HCT116 (cell line): ENCODE data around the gene DGAT2L6. TPM values are rescaled to one million over a fixed set of nuclear protein-coding genes. Genes with fewer than 3 reads are reported as not detected.
A peak's percentile ranks its signal among the peaks of the same experiment; 100 is the strongest.

Experiments used
- ATAC-seq: fragments of 200-7000 bp; cut with Tn5 transposase; 2 replicates; pipeline ENCODE4 v1.9.1; 2020; ENCODE audit warnings: mild to moderate bottlenecking, moderate library complexity
- BruUV-seq: library from RNA; stranded (reverse); fragments of 400-500 nt; replicated peaks from 2 replicates; lab custom pipeline; 2021; lab: Mats Ljungman, UMichigan
- CTCF ChIA-PET: fragments of 300-600 bp; sonication (Branson Sonifier 250); formaldehyde crosslinking; loops from one replicate; lab custom pipeline; 2021; ENCODE audit warnings: antibody characterized with exemption; lab: Charles Lee
- POLR2A ChIA-PET: fragments of 300-600, 350-600 bp; sonication (Branson Sonifier 250); formaldehyde crosslinking; loops from one replicate; lab custom pipeline; 2021; ENCODE audit warnings: antibody characterized with exemption; lab: Charles Lee
- RAD21 ChIA-PET, 2 experiments: fragments of 300-600 bp; sonication (Branson Sonifier 250); formaldehyde crosslinking; loops; one replicate each; lab custom pipeline; 2023; ENCODE audit warnings: low total read pairs in 2 of 2; ENCODE audit not compliant: uncharacterized antibody in 2 of 2, unreplicated experiment in 2 of 2, low non-redundant PET in 1 of 2; lab: Charles Lee
- DNase-seq: peaks from one replicate; pipeline ENCODE4 v3.0.0-alpha.2; 2010; ENCODE audit warnings: low read depth, low spot score
- H2AFZ ChIP-seq: fragments of 200-600 bp; shearing (Covaris generic), sonication (generic); 2 replicates; pipeline ENCODE4 v1.6.1; 2017; ENCODE audit warnings: low read depth, mixed run types, mixed read lengths, antibody characterized with exemption, low read length; ENCODE audit not compliant: poor library complexity, severe bottlenecking
- H3K27ac ChIP-seq: 2 replicates; pipeline ENCODE4 v1.5.1; 2012; ENCODE audit warnings: low read depth, low read length
- H3K27me3 ChIP-seq: fragments of 200-600 bp; sonication (generic); 2 replicates; pipeline ENCODE4 v1.6.1; 2016; ENCODE audit warnings: mixed run types, low read length, mixed read lengths; ENCODE audit not compliant: insufficient read depth
- H3K36me3 ChIP-seq, 2 experiments: fragments of 200-500 bp in 1 of 2; fragments of 200-600 bp in 1 of 2; sonication (Bioruptor generic) in 1 of 2; sonication (generic) in 1 of 2; 2 replicates each; pipeline versions ENCODE4 v1.5.1 to v1.6.1; 2014 to 2016; ENCODE audit warnings: low read length in 2 of 2, inconsistent platforms in 1 of 2, mixed read lengths in 1 of 2, mixed run types in 1 of 2; ENCODE audit not compliant: insufficient read depth in 2 of 2, control insufficient read depth in 1 of 2
- H3K4me1 ChIP-seq, 2 experiments: fragments of 200-600 bp in 1 of 2; sonication (generic) in 1 of 2; 2 replicates each; pipeline versions ENCODE4 v1.5.1 to v1.6.1; 2012 to 2017; ENCODE audit warnings: low read length in 2 of 2, inconsistent platforms in 1 of 2, mild to moderate bottlenecking in 1 of 2, mixed read lengths in 1 of 2, mixed run types in 1 of 2, moderate library complexity in 1 of 2; ENCODE audit not compliant: insufficient read depth in 2 of 2, control insufficient read depth in 1 of 2
- H3K4me2 ChIP-seq: fragments of 200-600 bp; sonication (generic); 2 replicates; pipeline ENCODE4 v1.6.1; 2017; ENCODE audit warnings: mixed run types, low read length, mixed read lengths
- H3K4me3 ChIP-seq, 2 experiments: fragments of 200-600 bp in 1 of 2; sonication (generic) in 1 of 2; replicated peaks in 1 of 2; 2 replicates each; pipeline ENCODE4 v1.5.1; 2011 to 2016; ENCODE audit warnings: low read length in 2 of 2, control low read depth in 1 of 2, low read depth in 1 of 2, mild to moderate bottlenecking in 1 of 2, mixed read lengths in 1 of 2, mixed run types in 1 of 2
- H3K79me2 ChIP-seq: fragments of 200-600 bp; sonication (generic); 2 replicates; pipeline ENCODE4 v1.6.1; 2017; ENCODE audit warnings: mild to moderate bottlenecking, mixed run types, low read length, moderate library complexity, mixed read lengths; ENCODE audit not compliant: insufficient read depth
- H3K9ac ChIP-seq: fragments of 200-600 bp; sonication (generic); 2 replicates; pipeline ENCODE4 v1.6.1; 2016; ENCODE audit warnings: low read length, mixed read lengths
- H3K9me2 ChIP-seq: fragments of 200-600 bp; sonication (generic), shearing (Covaris generic); 2 replicates; pipeline ENCODE4 v1.6.1; 2017; ENCODE audit warnings: mixed run types, mild to moderate bottlenecking, moderate library complexity; ENCODE audit not compliant: insufficient read depth
- H3K9me3 ChIP-seq, 2 experiments: fragments of 200-500 bp in 1 of 2; fragments of 200-600 bp in 1 of 2; sonication (Bioruptor generic) in 1 of 2; sonication (generic) in 1 of 2; 2 replicates each; pipeline ENCODE4 v1.6.1; 2014 to 2017; ENCODE audit warnings: low read length in 2 of 2, mixed read lengths in 2 of 2, inconsistent platforms in 1 of 2, low read depth in 1 of 2, mild to moderate bottlenecking in 1 of 2, mixed run types in 1 of 2, moderate library complexity in 1 of 2; ENCODE audit not compliant: control insufficient read depth in 1 of 2, insufficient read depth in 1 of 2
- H4K20me1 ChIP-seq: fragments of 200-600 bp; sonication (generic), shearing (Covaris generic); 2 replicates; pipeline ENCODE4 v1.6.1; 2017; ENCODE audit warnings: mixed run types, mild to moderate bottlenecking, moderate library complexity; ENCODE audit not compliant: insufficient read depth
- CBX3 ChIP-seq: IDR thresholded peaks from 2 replicates; pipeline ENCODE4 v1.6.1; 2012; ENCODE audit warnings: low read depth
- CEBPB ChIP-seq: IDR thresholded peaks from 2 replicates; pipeline ENCODE4 v1.6.1; 2012; ENCODE audit warnings: low read depth
- ELF1 ChIP-seq: IDR thresholded peaks from 2 replicates; pipeline ENCODE4 v1.6.1; 2012; ENCODE audit warnings: low read depth, borderline replicate concordance
- EZH2 ChIP-seq: fragments of 200-600 bp; sonication (generic); IDR thresholded peaks from 2 replicates; pipeline ENCODE4 v1.6.1; 2017; ENCODE audit warnings: antibody characterized with exemption, mixed run types
- EZH2phosphoT487 ChIP-seq: fragments of 200-600 bp; IDR thresholded peaks from 2 replicates; pipeline ENCODE4 v1.6.1; 2018; ENCODE audit warnings: antibody characterized with exemption, borderline replicate concordance
- MAX ChIP-seq: IDR thresholded peaks from 2 replicates; pipeline ENCODE4 v1.6.1; 2012
- POLR2A ChIP-seq: IDR thresholded peaks from 2 replicates; pipeline ENCODE4 v1.7.0; 2011; ENCODE audit warnings: borderline replicate concordance; ENCODE audit not compliant: insufficient read depth, insufficient read length; ENCODE audit errors: extremely low read depth
- POLR2AphosphoS5 ChIP-seq: IDR thresholded peaks from 2 replicates; pipeline ENCODE4 v1.6.1; 2011; ENCODE audit warnings: mild to moderate bottlenecking, low read depth, low read length, moderate library complexity
- SRF ChIP-seq: IDR thresholded peaks from 2 replicates; pipeline ENCODE4 v1.6.1; 2012; ENCODE audit warnings: low read depth
- TCF7L2 ChIP-seq: IDR thresholded peaks from 2 replicates; pipeline ENCODE4 v1.7.0; 2011; ENCODE audit warnings: borderline replicate concordance, inconsistent platforms; ENCODE audit not compliant: insufficient read depth, insufficient read length; ENCODE audit errors: extremely low read depth
- YY1 ChIP-seq: IDR thresholded peaks from 2 replicates; pipeline ENCODE4 v1.6.1; 2011; ENCODE audit warnings: low read length, low read depth, moderate library complexity, mild to moderate bottlenecking; ENCODE audit not compliant: insufficient replicate concordance; ENCODE audit errors: extremely low read depth
- ZFX ChIP-seq: fragments of 450-650 bp; IDR thresholded peaks from 2 replicates; pipeline ENCODE4 v1.6.1; 2017
- intact Hi-C: fragments of 100-400 bp; cut with micrococcal nuclease; formaldehyde crosslinking; loops from 2 replicates; pipeline ENCODE4 v1.10.0; 2022
- total RNA-seq: library from RNA; stranded (reverse); gene quantifications from one replicate; pipeline ENCODE4 v1.2.1, GENCODE V29; 2021; ENCODE audit not compliant: unreplicated experiment
- TF ChIP-seq, protein P1 (sequence below): IDR thresholded peaks from 2 replicates; pipeline ENCODE4 v1.6.1; 2012; ENCODE audit warnings: low read depth
- TF ChIP-seq, protein P2 (sequence below): IDR thresholded peaks from 2 replicates; pipeline ENCODE4 v1.6.1; 2011; ENCODE audit warnings: mild to moderate bottlenecking, low read length, moderate library complexity; ENCODE audit not compliant: insufficient replicate concordance; ENCODE audit errors: extremely low read depth

The DGAT2L6 gene
- total RNA-seq, 1 experiment from 2014 or later = not detected

DNA sequence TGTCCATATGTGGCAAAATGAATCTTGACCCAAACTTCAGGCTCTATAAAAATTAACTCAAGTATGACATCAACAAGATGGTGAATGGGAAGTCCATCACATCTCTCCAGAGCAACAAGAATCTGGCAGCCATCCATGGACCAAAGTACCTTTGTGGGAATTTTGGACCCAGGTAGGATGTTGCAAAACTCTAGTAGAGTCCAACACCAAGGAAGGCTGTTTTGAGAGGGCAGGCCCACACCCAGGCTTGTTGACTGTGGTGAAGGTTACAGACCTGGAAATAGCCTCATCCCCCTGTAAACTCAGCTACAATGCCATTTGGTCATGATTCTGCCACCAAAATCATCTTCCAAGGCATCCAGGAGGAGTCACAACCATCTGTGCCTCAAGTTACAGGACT, 12.9 kb downstream of the DGAT2L6 start:
- BruUV-seq = no TSS peak
- no peaks in the 10 kb centered on the region for H3K79me2 ChIP-seq
- H3K4me3 ChIP-seq = no peak overlapping the region
- ChIA-PET CTCF (no interaction called here), POLR2A (no interaction called here), RAD21 (no interaction called here)
- no peaks in the 10 kb centered on the region for H3K27me3 ChIP-seq
- no peaks in the 10 kb centered on the region for H3K9me3 ChIP-seq
- H3K4me2 ChIP-seq = no peak overlapping the region
- H4K20me1 ChIP-seq = no peaks in the 10 kb centered on the region
- H2AFZ ChIP-seq = no peak overlapping the region
- no peak overlapping the region for H3K9ac ChIP-seq
- H3K36me3 ChIP-seq = no peaks in the 10 kb centered on the region
- H3K4me1 ChIP-seq = no peaks in the 10 kb centered on the region
- DNase-seq (no peak), ATAC-seq (no peak)
- no peaks in the 10 kb centered on the region for H3K9me2 ChIP-seq
- intact Hi-C loops = no loop called here
- H3K27ac ChIP-seq = no peak overlapping the region
- TF ChIP-seq CEBPB = no peak
- TF ChIP-seq, protein P1, sequence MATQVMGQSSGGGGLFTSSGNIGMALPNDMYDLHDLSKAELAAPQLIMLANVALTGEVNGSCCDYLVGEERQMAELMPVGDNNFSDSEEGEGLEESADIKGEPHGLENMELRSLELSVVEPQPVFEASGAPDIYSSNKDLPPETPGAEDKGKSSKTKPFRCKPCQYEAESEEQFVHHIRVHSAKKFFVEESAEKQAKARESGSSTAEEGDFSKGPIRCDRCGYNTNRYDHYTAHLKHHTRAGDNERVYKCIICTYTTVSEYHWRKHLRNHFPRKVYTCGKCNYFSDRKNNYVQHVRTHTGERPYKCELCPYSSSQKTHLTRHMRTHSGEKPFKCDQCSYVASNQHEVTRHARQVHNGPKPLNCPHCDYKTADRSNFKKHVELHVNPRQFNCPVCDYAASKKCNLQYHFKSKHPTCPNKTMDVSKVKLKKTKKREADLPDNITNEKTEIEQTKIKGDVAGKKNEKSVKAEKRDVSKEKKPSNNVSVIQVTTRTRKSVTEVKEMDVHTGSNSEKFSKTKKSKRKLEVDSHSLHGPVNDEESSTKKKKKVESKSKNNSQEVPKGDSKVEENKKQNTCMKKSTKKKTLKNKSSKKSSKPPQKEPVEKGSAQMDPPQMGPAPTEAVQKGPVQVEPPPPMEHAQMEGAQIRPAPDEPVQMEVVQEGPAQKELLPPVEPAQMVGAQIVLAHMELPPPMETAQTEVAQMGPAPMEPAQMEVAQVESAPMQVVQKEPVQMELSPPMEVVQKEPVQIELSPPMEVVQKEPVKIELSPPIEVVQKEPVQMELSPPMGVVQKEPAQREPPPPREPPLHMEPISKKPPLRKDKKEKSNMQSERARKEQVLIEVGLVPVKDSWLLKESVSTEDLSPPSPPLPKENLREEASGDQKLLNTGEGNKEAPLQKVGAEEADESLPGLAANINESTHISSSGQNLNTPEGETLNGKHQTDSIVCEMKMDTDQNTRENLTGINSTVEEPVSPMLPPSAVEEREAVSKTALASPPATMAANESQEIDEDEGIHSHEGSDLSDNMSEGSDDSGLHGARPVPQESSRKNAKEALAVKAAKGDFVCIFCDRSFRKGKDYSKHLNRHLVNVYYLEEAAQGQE = no peak

- Histone ChIP-seq H3K27ac (no peak overlapping the region), H3K27me3 (no peaks in the 10 kb centered on the region), H3K4me1 (peaks cover 0 to 5% of the 10 kb centered on the region in 2 experiments; a peak in 1 of 4 replicates), H4K20me1 (no peaks in the 10 kb centered on the region), H3K9me2 (no peaks in the 10 kb centered on the region), H3K4me3 (0 out of 4 replicates have a peak overlapping the region, but pooled peaks of 1 of the 2 experiments have one; percentile 13), H3K9me3 (no peaks in the 10 kb centered on the region), H3K9ac (no peak overlapping the region), H3K79me2 (no peaks in the 10 kb centered on the region), H2AFZ (peak overlapping the region; percentile 98), H3K36me3 (no peaks in the 10 kb centered on the region), H3K4me2 (peak overlapping the region; percentile 60)
- CTCF ChIA-PET = interaction anchor here (1.8 kb wide), 1 partner anchor 66 kb away, joined by 4 read pairs; no protein-coding TSS in a partner anchor
- intact Hi-C loops = loop anchor here (5.0 kb wide), 1 partner anchor 65 kb away; the partner anchor contains the start of gene P2RY4
- no TSS peak for BruUV-seq
- ATAC-seq = peak; percentile 97
- POLR2A ChIA-PET = no interaction called here
- DNase-seq = peak; percentile 60
- RAD21 ChIA-PET = interaction anchor here in 1 of 2 experiments (0.7 kb wide), 1 partner anchor 94 kb away, joined by 3 read pairs; no protein-coding TSS in a partner anchor
- TF ChIP-seq EZH2phosphoT487 (no peak), POLR2A (no peak), YY1 (no peak), MAX (no peak), EZH2 (no peak), SRF (no peak), ELF1 (no peak), POLR2AphosphoS5 (no peak), CBX3 (no peak), TCF7L2 (no peak), ZFX (no peak)
- TF ChIP-seq, protein P2, sequence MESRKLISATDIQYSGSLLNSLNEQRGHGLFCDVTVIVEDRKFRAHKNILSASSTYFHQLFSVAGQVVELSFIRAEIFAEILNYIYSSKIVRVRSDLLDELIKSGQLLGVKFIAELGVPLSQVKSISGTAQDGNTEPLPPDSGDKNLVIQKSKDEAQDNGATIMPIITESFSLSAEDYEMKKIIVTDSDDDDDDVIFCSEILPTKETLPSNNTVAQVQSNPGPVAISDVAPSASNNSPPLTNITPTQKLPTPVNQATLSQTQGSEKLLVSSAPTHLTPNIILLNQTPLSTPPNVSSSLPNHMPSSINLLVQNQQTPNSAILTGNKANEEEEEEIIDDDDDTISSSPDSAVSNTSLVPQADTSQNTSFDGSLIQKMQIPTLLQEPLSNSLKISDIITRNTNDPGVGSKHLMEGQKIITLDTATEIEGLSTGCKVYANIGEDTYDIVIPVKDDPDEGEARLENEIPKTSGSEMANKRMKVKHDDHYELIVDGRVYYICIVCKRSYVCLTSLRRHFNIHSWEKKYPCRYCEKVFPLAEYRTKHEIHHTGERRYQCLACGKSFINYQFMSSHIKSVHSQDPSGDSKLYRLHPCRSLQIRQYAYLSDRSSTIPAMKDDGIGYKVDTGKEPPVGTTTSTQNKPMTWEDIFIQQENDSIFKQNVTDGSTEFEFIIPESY = no peak
Measured at GRCh38 chrX:70196961-70197720, 19.9 kb downstream of the DGAT2L6 start.
